ENCODE measurements around the gene CCL5. TPM values are rescaled to one million over a fixed set of nuclear protein-coding genes. Genes with fewer than 3 reads are reported as not detected.

The CCL5 gene
- total and polyA plus RNA-seq, 4 donors: 3.2 to 15.3 (median 10.7) TPM

- no peaks in the 10 kb centered on the region for H3K27me3 ChIP-seq (ENCODE audit: control insufficient read depth in 3 of 3, insufficient read depth in 3 of 3, low read length in 2 of 3)
- H3K27ac ChIP-seq (ENCODE audit: low read depth in 1 of 2, low read length in 1 of 2): no peak overlapping the region
- DNase-seq: no peak
- no peak overlapping the region for H3K4me3 ChIP-seq
- TF ChIP-seq CTCF (IDR thresholded peaks at IDR 0.05; ENCODE audit: control extremely low read depth, extremely low read depth): no peak
- H3K36me3 ChIP-seq (ENCODE audit: control insufficient read depth in 4 of 4, insufficient read depth in 4 of 4, low read length in 4 of 4): no peaks in the 10 kb centered on the region
- H3K4me1 ChIP-seq (ENCODE audit: control insufficient read depth in 5 of 5, insufficient read depth in 5 of 5, low read length in 5 of 5): no peaks in the 10 kb centered on the region
- 96 to 100% methylated on average over 1 of the region's 1 CpG for WGBS, 2 donors
- no peak overlapping the region for H3K9ac ChIP-seq (ENCODE audit: insufficient read depth in 1 of 2, low read length in 2 of 2)
- no peaks in the 10 kb centered on the region for H3K9me3 ChIP-seq (ENCODE audit: control insufficient read depth in 4 of 4, insufficient read depth in 3 of 4, low read length in 3 of 4)
- ATAC-seq (ENCODE audit: insufficient read depth, low FRiP score): no peak
Observed at GRCh38 chr17:35920229-35920628, 40.1 kb upstream of the CCL5 start.

GRCh38 chr17:35918665-35919064 is 38.5 kb upstream of the CCL5 start:
- no peaks in the 10 kb centered on the region for H3K36me3 ChIP-seq (ENCODE audit: control insufficient read depth in 4 of 4, insufficient read depth in 4 of 4, low read length in 4 of 4)
- no peak overlapping the region for H3K9ac ChIP-seq (ENCODE audit: insufficient read depth in 1 of 2, low read length in 2 of 2)
- DNase-seq (no peak), ATAC-seq (ENCODE audit: insufficient read depth, low FRiP score) (no peak)
- no peak overlapping the region for H3K4me3 ChIP-seq
- whole genome bisulfite sequencing, 2 donors: 25 to 45% methylated on average over 3 of the region's 3 CpGs
- no peaks in the 10 kb centered on the region for H3K4me1 ChIP-seq (ENCODE audit: control insufficient read depth in 5 of 5, insufficient read depth in 5 of 5, low read length in 5 of 5)
- H3K27ac ChIP-seq (ENCODE audit: low read depth in 1 of 2, low read length in 1 of 2): no peak overlapping the region
- H3K27me3 ChIP-seq (ENCODE audit: control insufficient read depth in 3 of 3, insufficient read depth in 3 of 3, low read length in 2 of 3): no peaks in the 10 kb centered on the region
- H3K9me3 ChIP-seq (ENCODE audit: control insufficient read depth in 4 of 4, insufficient read depth in 3 of 4, low read length in 3 of 4): no peaks in the 10 kb centered on the region
- TF ChIP-seq CTCF (IDR thresholded peaks at IDR 0.05; ENCODE audit: control extremely low read depth, extremely low read depth): no peak

GRCh38 chr17:35917519-35918213 is 37.5 kb upstream of the CCL5 start:
- ATAC-seq (ENCODE audit: insufficient read depth, low FRiP score) (no peak), DNase-seq (no peak)
- Histone ChIP-seq H3K9me3 (ENCODE audit: control insufficient read depth in 4 of 4, insufficient read depth in 3 of 4, low read length in 3 of 4) (no peaks in the 10 kb centered on the region), H3K4me3 (no peak overlapping the region), H3K4me1 (ENCODE audit: control insufficient read depth in 5 of 5, insufficient read depth in 5 of 5, low read length in 5 of 5) (no peaks in the 10 kb centered on the region), H3K27ac (ENCODE audit: low read depth in 1 of 2, low read length in 1 of 2) (no peak overlapping the region), H3K9ac (ENCODE audit: insufficient read depth in 1 of 2, low read length in 2 of 2) (no peak overlapping the region), H3K36me3 (ENCODE audit: control insufficient read depth in 4 of 4, insufficient read depth in 4 of 4, low read length in 4 of 4) (no peaks in the 10 kb centered on the region), H3K27me3 (ENCODE audit: control insufficient read depth in 3 of 3, insufficient read depth in 3 of 3, low read length in 2 of 3) (no peaks in the 10 kb centered on the region)
- TF ChIP-seq CTCF (IDR thresholded peaks at IDR 0.05; ENCODE audit: control extremely low read depth, extremely low read depth): no peak
- 97 to 98% methylated on average over 29 of the region's 29 CpGs for WGBS, 2 donors

Data from lung (tissue), 12 donors.